ENCODE measurements around the gene RCAN2. TPM values are rescaled to one million over a fixed set of nuclear protein-coding genes. Genes with fewer than 3 reads are reported as not detected.

Gene RCAN2
- total and polyA plus RNA-seq, 2 experiments from 2014 or later: 6.0 to 9.3 TPM

DNA sequence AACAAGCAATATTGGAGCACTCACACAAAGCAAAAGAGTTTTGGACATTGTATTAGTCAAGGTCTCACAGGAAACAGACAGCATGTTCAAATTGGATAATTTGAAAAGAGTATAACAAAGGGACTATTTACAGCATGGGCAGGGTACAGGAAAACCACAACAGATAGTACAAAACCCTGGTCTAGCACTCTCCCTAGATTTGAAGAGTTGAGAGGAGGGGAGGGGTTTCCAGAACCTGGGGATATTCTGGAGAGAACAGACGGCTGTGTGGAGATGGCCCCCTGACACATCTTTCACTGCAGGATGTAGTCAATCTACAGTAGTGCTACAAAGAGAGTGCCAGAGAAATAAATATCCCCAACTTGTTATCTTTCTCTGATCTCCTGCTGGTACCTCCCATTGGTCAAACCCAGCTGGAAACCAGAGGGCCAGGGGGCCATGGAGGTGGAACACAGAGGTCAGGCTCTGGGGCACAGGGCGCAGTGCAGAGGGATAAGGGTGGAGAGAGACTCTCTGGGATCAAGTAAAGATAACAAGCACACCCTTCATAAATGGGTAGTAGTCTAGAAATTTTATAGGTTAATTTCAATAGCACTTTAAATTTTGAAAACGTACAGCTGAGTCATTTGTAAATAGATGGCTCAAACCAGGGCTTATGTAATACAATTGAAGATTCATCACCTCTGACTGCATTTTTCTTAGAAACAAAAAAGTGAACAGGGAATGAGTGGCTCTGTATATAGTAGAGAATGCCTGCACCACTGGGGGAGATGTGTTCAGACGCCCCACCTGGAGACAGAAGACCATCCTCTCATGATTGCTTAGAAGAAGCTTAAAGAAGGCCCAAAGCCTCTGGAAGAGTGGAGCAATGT is 25.7 kb downstream of the RCAN2 start:
- no peaks in the 10 kb centered on the region for H3K79me2 ChIP-seq (replicated peaks; ENCODE audit: insufficient read depth)
- no peak overlapping the region for H3K4me2 ChIP-seq
- peaks cover 5% of the 10 kb centered on the region; the same call in 2 of the 3 replicates for H3K9me3 Mint-ChIP-seq
- DNase-seq (ENCODE audit: low spot score) (no peak), ATAC-seq (peak; percentile 42)
- TF ChIP-seq EZH2 (IDR thresholded peaks at IDR 0.05; ENCODE audit: low read depth, unreplicated experiment) (no peak), ZNF114 (CRISPR knock-in tag; IDR thresholded peaks at IDR 0.05) (no peak), JUNB (IDR thresholded peaks at IDR 0.05; ENCODE audit: unreplicated experiment) (no peak), ZNF331 (CRISPR knock-in tag; IDR thresholded peaks at IDR 0.05; ENCODE audit: low read depth) (no peak)
- TF ChIP-seq, protein P1, sequence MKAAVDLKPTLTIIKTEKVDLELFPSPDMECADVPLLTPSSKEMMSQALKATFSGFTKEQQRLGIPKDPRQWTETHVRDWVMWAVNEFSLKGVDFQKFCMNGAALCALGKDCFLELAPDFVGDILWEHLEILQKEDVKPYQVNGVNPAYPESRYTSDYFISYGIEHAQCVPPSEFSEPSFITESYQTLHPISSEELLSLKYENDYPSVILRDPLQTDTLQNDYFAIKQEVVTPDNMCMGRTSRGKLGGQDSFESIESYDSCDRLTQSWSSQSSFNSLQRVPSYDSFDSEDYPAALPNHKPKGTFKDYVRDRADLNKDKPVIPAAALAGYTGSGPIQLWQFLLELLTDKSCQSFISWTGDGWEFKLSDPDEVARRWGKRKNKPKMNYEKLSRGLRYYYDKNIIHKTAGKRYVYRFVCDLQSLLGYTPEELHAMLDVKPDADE (IDR thresholded peaks at IDR 0.05): no peak
- TF ChIP-seq, protein P2, sequence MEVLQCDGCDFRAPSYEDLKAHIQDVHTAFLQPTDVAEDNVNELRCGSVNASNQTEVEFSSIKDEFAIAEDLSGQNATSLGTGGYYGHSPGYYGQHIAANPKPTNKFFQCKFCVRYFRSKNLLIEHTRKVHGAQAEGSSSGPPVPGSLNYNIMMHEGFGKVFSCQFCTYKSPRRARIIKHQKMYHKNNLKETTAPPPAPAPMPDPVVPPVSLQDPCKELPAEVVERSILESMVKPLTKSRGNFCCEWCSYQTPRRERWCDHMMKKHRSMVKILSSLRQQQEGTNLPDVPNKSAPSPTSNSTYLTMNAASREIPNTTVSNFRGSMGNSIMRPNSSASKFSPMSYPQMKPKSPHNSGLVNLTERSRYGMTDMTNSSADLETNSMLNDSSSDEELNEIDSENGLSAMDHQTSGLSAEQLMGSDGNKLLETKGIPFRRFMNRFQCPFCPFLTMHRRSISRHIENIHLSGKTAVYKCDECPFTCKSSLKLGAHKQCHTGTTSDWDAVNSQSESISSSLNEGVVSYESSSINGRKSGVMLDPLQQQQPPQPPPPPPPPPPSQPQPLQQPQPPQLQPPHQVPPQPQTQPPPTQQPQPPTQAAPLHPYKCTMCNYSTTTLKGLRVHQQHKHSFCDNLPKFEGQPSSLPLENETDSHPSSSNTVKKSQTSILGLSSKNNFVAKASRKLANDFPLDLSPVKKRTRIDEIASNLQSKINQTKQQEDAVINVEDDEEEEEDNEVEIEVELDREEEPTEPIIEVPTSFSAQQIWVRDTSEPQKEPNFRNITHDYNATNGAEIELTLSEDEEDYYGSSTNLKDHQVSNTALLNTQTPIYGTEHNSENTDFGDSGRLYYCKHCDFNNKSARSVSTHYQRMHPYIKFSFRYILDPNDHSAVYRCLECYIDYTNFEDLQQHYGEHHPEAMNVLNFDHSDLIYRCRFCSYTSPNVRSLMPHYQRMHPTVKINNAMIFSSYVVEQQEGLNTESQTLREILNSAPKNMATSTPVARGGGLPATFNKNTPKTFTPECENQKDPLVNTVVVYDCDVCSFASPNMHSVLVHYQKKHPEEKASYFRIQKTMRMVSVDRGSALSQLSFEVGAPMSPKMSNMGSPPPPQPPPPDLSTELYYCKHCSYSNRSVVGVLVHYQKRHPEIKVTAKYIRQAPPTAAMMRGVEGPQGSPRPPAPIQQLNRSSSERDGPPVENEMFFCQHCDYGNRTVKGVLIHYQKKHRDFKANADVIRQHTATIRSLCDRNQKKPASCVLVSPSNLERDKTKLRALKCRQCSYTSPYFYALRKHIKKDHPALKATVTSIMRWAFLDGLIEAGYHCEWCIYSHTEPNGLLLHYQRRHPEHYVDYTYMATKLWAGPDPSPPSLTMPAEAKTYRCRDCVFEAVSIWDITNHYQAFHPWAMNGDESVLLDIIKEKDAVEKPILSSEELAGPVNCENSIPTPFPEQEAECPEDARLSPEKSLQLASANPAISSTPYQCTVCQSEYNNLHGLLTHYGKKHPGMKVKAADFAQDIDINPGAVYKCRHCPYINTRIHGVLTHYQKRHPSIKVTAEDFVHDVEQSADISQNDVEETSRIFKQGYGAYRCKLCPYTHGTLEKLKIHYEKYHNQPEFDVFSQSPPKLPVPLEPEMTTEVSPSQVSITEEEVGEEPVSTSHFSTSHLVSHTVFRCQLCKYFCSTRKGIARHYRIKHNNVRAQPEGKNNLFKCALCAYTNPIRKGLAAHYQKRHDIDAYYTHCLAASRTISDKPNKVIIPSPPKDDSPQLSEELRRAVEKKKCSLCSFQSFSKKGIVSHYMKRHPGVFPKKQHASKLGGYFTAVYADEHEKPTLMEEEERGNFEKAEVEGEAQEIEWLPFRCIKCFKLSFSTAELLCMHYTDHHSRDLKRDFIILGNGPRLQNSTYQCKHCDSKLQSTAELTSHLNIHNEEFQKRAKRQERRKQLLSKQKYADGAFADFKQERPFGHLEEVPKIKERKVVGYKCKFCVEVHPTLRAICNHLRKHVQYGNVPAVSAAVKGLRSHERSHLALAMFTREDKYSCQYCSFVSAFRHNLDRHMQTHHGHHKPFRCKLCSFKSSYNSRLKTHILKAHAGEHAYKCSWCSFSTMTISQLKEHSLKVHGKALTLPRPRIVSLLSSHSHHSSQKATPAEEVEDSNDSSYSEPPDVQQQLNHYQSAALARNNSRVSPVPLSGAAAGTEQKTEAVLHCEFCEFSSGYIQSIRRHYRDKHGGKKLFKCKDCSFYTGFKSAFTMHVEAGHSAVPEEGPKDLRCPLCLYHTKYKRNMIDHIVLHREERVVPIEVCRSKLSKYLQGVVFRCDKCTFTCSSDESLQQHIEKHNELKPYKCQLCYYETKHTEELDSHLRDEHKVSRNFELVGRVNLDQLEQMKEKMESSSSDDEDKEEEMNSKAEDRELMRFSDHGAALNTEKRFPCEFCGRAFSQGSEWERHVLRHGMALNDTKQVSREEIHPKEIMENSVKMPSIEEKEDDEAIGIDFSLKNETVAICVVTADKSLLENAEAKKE (CRISPR knock-in tag; IDR thresholded peaks at IDR 0.05): no peak
- H3K27ac ChIP-seq (ENCODE audit: low read depth): no peak overlapping the region
- H3K4me3 ChIP-seq: no peak overlapping the region
- H3K27me3 ChIP-seq (ENCODE audit: insufficient read depth): no peaks in the 10 kb centered on the region
- H3K27me3 Mint-ChIP-seq (ENCODE audit: insufficient read depth, low read depth, poor library complexity): peaks cover 2% of the 10 kb centered on the region
- H3K9me2 ChIP-seq (ENCODE audit: insufficient read depth): 0 out of 2 replicates have a peak, but pooled peaks cover 4% of the 10 kb centered on the region
- H3K4me3 Mint-ChIP-seq: no peak overlapping the region; the same call in 2 of the 3 replicates
- no peaks in the 10 kb centered on the region; the same call in 2 of the 3 replicates for H3K36me3 Mint-ChIP-seq (ENCODE audit: low read depth)
- H2AFZ ChIP-seq: no peak overlapping the region
- H3K4me1 Mint-ChIP-seq: peaks cover 46% of the 10 kb centered on the region
- H3K27ac Mint-ChIP-seq: no peak overlapping the region
- H3F3A ChIP-seq (replicated peaks; ENCODE audit: low read depth): no peaks in the 10 kb centered on the region
- peaks cover 38% of the 10 kb centered on the region for H3K4me1 ChIP-seq (ENCODE audit: insufficient read depth)
- H4K20me1 ChIP-seq (replicated peaks; ENCODE audit: insufficient read depth): no peaks in the 10 kb centered on the region
- no peaks in the 10 kb centered on the region for H3K36me3 ChIP-seq (ENCODE audit: insufficient read depth)
